ENCODE data around the gene MYO9A. TPM values are rescaled to one million over a fixed set of nuclear protein-coding genes. Genes with fewer than 3 reads are reported as not detected.

The MYO9A gene
- total RNA-seq, 3 donors from 2014 or later = 64.2 to 128 (median 86.5) TPM

DNA sequence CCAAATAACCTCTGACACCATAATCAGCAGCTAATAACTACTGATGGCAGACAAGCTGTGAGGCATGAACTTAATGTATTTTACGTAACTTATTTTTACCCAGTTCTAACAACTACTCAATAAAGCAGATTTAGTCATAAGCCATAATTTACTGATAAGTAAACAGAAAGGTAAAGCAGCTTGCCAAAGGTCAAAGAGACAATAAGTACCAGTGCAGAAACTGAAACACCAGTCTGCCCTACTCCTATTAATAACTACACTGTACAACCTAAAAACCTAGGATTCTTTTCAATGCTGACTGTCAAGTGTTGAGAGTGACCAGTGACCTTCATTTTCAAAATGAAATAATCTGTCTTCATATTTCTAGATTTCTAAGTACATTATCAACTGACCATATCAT is 155.4 kb downstream of the MYO9A start:
- no peaks in the 10 kb centered on the region for H3K36me3 ChIP-seq
- no peak for DNase-seq (ENCODE audit: low spot score in 2 of 2)
- H3K4me1 ChIP-seq = no peaks in the 10 kb centered on the region
- no peak for TF ChIP-seq POLR2A (IDR thresholded peaks at IDR 0.05)
- no peak for TF ChIP-seq POLR2AphosphoS5 (IDR thresholded peaks at IDR 0.05)
- TF ChIP-seq, protein P1, sequence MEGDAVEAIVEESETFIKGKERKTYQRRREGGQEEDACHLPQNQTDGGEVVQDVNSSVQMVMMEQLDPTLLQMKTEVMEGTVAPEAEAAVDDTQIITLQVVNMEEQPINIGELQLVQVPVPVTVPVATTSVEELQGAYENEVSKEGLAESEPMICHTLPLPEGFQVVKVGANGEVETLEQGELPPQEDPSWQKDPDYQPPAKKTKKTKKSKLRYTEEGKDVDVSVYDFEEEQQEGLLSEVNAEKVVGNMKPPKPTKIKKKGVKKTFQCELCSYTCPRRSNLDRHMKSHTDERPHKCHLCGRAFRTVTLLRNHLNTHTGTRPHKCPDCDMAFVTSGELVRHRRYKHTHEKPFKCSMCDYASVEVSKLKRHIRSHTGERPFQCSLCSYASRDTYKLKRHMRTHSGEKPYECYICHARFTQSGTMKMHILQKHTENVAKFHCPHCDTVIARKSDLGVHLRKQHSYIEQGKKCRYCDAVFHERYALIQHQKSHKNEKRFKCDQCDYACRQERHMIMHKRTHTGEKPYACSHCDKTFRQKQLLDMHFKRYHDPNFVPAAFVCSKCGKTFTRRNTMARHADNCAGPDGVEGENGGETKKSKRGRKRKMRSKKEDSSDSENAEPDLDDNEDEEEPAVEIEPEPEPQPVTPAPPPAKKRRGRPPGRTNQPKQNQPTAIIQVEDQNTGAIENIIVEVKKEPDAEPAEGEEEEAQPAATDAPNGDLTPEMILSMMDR (IDR thresholded peaks at IDR 0.05) = no peak
- intact Hi-C loops (cut with DNase I; ENCODE audit: low total_unique reads) = no loop called here
- H3K27ac ChIP-seq = no peak overlapping the region
- H3K27me3 ChIP-seq = no peaks in the 10 kb centered on the region
- no peak overlapping the region for H3K4me3 ChIP-seq
- no peaks in the 10 kb centered on the region for H3K9me3 ChIP-seq

DNA sequence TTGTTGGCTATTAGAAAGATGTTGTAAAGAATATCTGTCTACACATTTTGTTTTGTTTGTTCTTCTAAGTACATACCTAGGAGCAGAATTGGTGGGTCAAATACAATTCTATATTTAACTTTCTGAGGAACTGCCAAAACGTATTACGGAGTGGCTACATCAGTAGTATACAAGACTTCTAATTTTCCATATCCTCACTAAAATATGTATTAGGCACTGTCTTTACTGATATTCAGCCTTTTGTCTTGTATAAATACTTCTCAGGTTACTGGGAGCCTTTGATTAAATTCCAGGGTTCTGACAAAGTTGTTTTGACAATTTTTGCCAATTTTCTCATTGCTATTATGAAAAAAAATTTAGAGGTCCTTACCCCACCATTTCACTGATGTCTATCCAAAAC is 160.9 kb downstream of the MYO9A start:
- H3K4me1 ChIP-seq = no peaks in the 10 kb centered on the region
- intact Hi-C loops (cut with DNase I; ENCODE audit: low total_unique reads) = no loop called here
- H3K9me3 ChIP-seq = no peaks in the 10 kb centered on the region
- no peaks in the 10 kb centered on the region for H3K36me3 ChIP-seq
- DNase-seq (ENCODE audit: low spot score in 2 of 2) = no peak
- no peak overlapping the region for H3K4me3 ChIP-seq
- no peak overlapping the region for H3K27ac ChIP-seq
- H3K27me3 ChIP-seq = no peaks in the 10 kb centered on the region
- TF ChIP-seq POLR2AphosphoS5 (IDR thresholded peaks at IDR 0.05) = no peak
- TF ChIP-seq, protein P1 (IDR thresholded peaks at IDR 0.05) = no peak
- TF ChIP-seq POLR2A (IDR thresholded peaks at IDR 0.05) = no peak

DNA sequence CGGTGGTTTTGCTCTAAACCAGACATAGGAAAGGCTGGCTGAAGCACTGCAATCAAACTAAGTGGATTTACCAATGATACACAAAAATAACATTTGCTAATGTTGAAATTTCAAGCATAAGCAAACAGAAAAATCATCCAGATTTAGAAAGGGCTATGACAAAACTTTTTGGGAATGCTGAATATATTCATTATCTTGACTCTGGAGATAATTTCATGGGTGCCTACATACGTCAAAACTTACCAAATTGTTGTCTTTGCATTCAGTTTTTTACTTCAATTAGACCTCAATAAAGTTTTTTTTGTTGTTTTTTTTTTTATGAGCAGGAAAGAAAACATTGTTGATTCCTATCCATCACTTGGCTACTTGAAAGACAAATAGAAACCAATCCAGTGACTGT is 166.8 kb downstream of the MYO9A start:
- no peak overlapping the region for H3K4me3 ChIP-seq
- no peaks in the 10 kb centered on the region for H3K36me3 ChIP-seq
- intact Hi-C loops (cut with DNase I; ENCODE audit: low total_unique reads) = no loop called here
- no peak for DNase-seq (ENCODE audit: low spot score in 2 of 2)
- TF ChIP-seq POLR2A (IDR thresholded peaks at IDR 0.05) = no peak
- no peak for TF ChIP-seq POLR2AphosphoS5 (IDR thresholded peaks at IDR 0.05)
- TF ChIP-seq, protein P1 (IDR thresholded peaks at IDR 0.05) = no peak
- no peak overlapping the region for H3K27ac ChIP-seq
- no peaks in the 10 kb centered on the region for H3K4me1 ChIP-seq
- no peaks in the 10 kb centered on the region for H3K9me3 ChIP-seq
- no peaks in the 10 kb centered on the region for H3K27me3 ChIP-seq

DNA sequence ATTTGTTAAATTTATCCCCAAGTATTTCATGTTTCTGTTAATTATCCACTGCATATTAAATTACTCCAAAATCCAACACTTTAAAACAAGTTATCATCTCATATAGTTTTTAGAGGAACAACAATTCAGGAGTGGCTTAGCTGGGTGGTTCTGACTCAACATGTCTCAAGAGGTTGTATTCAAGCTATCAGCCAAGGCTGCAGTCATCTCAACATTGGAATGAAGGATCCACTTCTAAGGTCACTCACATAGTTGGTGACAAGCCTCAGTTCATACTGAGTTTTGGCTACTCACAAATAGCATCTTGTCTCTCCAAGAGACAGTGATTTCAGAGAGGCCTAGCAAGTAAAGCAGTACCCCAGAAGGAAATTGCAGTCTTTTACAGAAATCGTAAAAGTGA is 172.9 kb downstream of the MYO9A start:
- no peaks in the 10 kb centered on the region for H3K9me3 ChIP-seq
- H3K27me3 ChIP-seq = no peaks in the 10 kb centered on the region
- intact Hi-C loops (cut with DNase I; ENCODE audit: low total_unique reads) = no loop called here
- no peak overlapping the region for H3K4me3 ChIP-seq
- DNase-seq (ENCODE audit: low spot score in 2 of 2) = no peak
- TF ChIP-seq, protein P1 (IDR thresholded peaks at IDR 0.05) = no peak
- no peak for TF ChIP-seq POLR2A (IDR thresholded peaks at IDR 0.05)
- TF ChIP-seq POLR2AphosphoS5 (IDR thresholded peaks at IDR 0.05) = no peak
- H3K27ac ChIP-seq = no peak overlapping the region
- H3K36me3 ChIP-seq = no peaks in the 10 kb centered on the region
- H3K4me1 ChIP-seq = no peaks in the 10 kb centered on the region

DNA sequence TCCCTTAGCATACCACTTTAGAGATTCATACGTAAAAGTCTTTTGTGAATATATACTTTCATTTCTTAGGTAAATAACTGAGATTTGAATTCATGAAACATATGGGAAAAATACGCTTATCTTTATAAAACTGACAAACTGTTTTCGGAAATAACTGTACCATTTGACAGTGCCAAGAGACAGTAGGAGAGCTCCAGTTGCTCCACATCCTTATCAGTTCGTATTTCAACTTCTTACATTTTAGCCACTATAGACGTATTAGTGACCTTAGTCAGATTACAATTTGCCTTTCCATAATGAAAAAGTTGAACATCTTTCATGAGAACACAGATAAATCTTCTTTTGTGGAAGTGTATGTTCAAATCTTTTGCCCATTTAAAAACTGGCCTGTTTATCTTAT is 174.1 kb downstream of the MYO9A start:
- DNase-seq (ENCODE audit: low spot score in 2 of 2) = no peak
- no peaks in the 10 kb centered on the region for H3K9me3 ChIP-seq
- intact Hi-C loops (cut with DNase I; ENCODE audit: low total_unique reads) = no loop called here
- no peak overlapping the region for H3K27ac ChIP-seq
- H3K36me3 ChIP-seq = no peaks in the 10 kb centered on the region
- H3K4me3 ChIP-seq = no peak overlapping the region
- TF ChIP-seq POLR2A (IDR thresholded peaks at IDR 0.05) = no peak
- TF ChIP-seq, protein P1 (IDR thresholded peaks at IDR 0.05) = no peak
- no peak for TF ChIP-seq POLR2AphosphoS5 (IDR thresholded peaks at IDR 0.05)
- no peaks in the 10 kb centered on the region for H3K4me1 ChIP-seq
- H3K27me3 ChIP-seq = no peaks in the 10 kb centered on the region

Data from breast epithelium (tissue), 4 donors.